ENCODE data around the gene FBXW4.
"Not testable (repeated sequence)": the region's sequence is repeated elsewhere in the genome, so short reads cannot be mapped to it uniquely, and the experiment has no call there.

FBXW4 gene

GRCh38 chr10:101601541-101601940 lies 93.4 kb downstream of the FBXW4 start:
- peaks cover under 1% of the 10 kb centered on the region for H3K4me1 ChIP-seq (ENCODE audit: control insufficient read depth, low read depth, low read length)
- no peak for DNase-seq
- no peak overlapping the region for H3K4me2 ChIP-seq (ENCODE audit: low read length)
- H3K4ac ChIP-seq (ENCODE audit: low read depth, low read length), result no peak overlapping the region
- no peaks in the 10 kb centered on the region for H3K79me2 ChIP-seq (ENCODE audit: control insufficient read depth, insufficient read depth, low read length)
- H3K4me3 ChIP-seq (ENCODE audit: low read length), result no peak overlapping the region
- H4K5ac ChIP-seq (ENCODE audit: low read length), result no peak overlapping the region
- H2AK5ac ChIP-seq (ENCODE audit: low read length), result no peak overlapping the region
- no peak overlapping the region for H3K56ac ChIP-seq (ENCODE audit: low read length)
- H2BK15ac ChIP-seq (replicated peaks; ENCODE audit: low read depth), result no peak overlapping the region
- no CpG with 5 or more reads among the region's 1 CpG for WGBS (ENCODE audit: extremely low coverage, insufficient coverage, low lambda C conversion rate)
- H3K18ac ChIP-seq (ENCODE audit: low read length), result no peak overlapping the region
- H3K9ac ChIP-seq (ENCODE audit: low read length), result no peak overlapping the region
- no peaks in the 10 kb centered on the region for H3K27me3 ChIP-seq (ENCODE audit: insufficient read depth, low read length, poor library complexity)
- H2BK120ac ChIP-seq (ENCODE audit: low read depth, low read length), result no peak overlapping the region
- H3K36me3 ChIP-seq (ENCODE audit: control insufficient read depth, insufficient read depth, low read length), result no peaks in the 10 kb centered on the region
- no peak overlapping the region for H3K23ac ChIP-seq (ENCODE audit: low read length)
- H4K8ac ChIP-seq (ENCODE audit: low read depth, low read length), result no peak overlapping the region
- H2BK5ac ChIP-seq (ENCODE audit: low read length), result no peak overlapping the region
- peaks cover 2% of the 10 kb centered on the region for H3K79me1 ChIP-seq (ENCODE audit: low read length)
- no peak overlapping the region for H3K27ac ChIP-seq (ENCODE audit: low read depth, low read length)

DNA sequence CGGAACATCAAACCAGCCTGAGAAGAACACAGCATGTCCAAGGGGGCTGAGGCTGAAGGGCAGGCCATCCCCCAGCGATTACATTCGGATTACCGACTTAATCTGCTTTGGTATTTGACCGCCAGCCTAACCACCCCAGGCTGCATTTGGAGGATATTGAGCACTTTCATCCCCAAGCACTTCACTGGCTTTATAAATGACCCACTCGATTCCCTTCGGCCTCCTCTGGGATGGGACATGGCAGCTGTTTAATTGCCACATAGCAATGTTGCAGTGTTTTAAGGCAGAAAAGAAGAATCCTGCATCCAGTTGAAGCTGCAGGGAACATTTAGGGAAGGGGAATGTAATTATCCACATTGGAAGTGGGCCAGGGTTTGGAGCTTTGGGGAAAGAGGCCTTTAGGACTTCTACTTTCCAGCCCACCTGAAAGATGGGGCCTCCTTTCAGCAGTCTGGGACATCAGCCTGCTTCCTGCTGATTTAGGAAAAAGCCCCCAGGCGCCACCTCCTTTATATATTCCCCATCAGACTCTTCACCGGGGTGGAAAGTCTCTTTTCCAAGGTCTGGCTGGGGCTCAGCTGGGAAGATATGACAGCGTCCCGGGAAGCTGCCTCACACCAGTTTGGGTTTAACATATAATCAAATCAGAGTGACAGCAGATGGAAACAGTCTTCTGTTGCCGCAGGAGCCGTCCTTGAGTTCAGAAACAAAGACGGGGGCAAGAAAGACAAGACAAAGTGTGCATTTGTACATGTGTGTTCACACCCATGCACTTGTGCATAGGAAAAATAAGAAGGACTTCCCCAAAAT lies 97.7 kb downstream of the FBXW4 start:
- no peaks in the 10 kb centered on the region for H3K79me2 ChIP-seq (ENCODE audit: control insufficient read depth, insufficient read depth, low read length)
- WGBS (ENCODE audit: extremely low coverage, insufficient coverage, low lambda C conversion rate), result no CpG with 5 or more reads among the region's 14 CpGs
- H2BK5ac ChIP-seq (ENCODE audit: low read length), result no peak overlapping the region
- no peak overlapping the region for H3K9ac ChIP-seq (ENCODE audit: low read length)
- H4K5ac ChIP-seq (ENCODE audit: low read length), result no peak overlapping the region
- H4K8ac ChIP-seq (ENCODE audit: low read depth, low read length), result no peak overlapping the region
- H3K18ac ChIP-seq (ENCODE audit: low read length), result no peak overlapping the region
- H3K4me3 ChIP-seq (ENCODE audit: low read length), result no peak overlapping the region
- no peak overlapping the region for H2BK120ac ChIP-seq (ENCODE audit: low read depth, low read length)
- H2BK15ac ChIP-seq (replicated peaks; ENCODE audit: low read depth), result no peak overlapping the region
- peak; percentile 42 for DNase-seq
- H3K4me1 ChIP-seq (ENCODE audit: control insufficient read depth, low read depth, low read length), result no peaks in the 10 kb centered on the region
- H3K79me1 ChIP-seq (ENCODE audit: low read length), result no peaks in the 10 kb centered on the region
- no peaks in the 10 kb centered on the region for H3K36me3 ChIP-seq (ENCODE audit: control insufficient read depth, insufficient read depth, low read length)
- peak overlapping the region; percentile 18 for H3K27ac ChIP-seq (ENCODE audit: low read depth, low read length)
- no peak overlapping the region for H3K56ac ChIP-seq (ENCODE audit: low read length)
- no peak overlapping the region for H3K4ac ChIP-seq (ENCODE audit: low read depth, low read length)
- no peaks in the 10 kb centered on the region for H3K27me3 ChIP-seq (ENCODE audit: insufficient read depth, low read length, poor library complexity)
- H3K4me2 ChIP-seq (ENCODE audit: low read length), result no peak overlapping the region
- H3K23ac ChIP-seq (ENCODE audit: low read length), result no peak overlapping the region
- no peak overlapping the region for H2AK5ac ChIP-seq (ENCODE audit: low read length)

GRCh38 chr10:101595591-101596433 lies 99.2 kb downstream of the FBXW4 start:
- Histone ChIP-seq H3K18ac (ENCODE audit: low read length) (no peak overlapping the region), H3K4me3 (ENCODE audit: low read length) (no peak overlapping the region), H3K79me2 (ENCODE audit: control insufficient read depth, insufficient read depth, low read length) (no peaks in the 10 kb centered on the region)

GRCh38 chr10:101593331-101593730 lies 101.6 kb downstream of the FBXW4 start:
- not testable (repeated sequence) for H3K56ac ChIP-seq (ENCODE audit: low read length); H3K27me3 ChIP-seq (ENCODE audit: insufficient read depth, low read length, poor library complexity); H3K4ac ChIP-seq (ENCODE audit: low read depth, low read length); H3K4me2 ChIP-seq (ENCODE audit: low read length); H2BK15ac ChIP-seq (replicated peaks; ENCODE audit: low read depth); H3K4me3 ChIP-seq (ENCODE audit: low read length); H2BK5ac ChIP-seq (ENCODE audit: low read length); H3K18ac ChIP-seq (ENCODE audit: low read length); H3K9ac ChIP-seq (ENCODE audit: low read length); H3K23ac ChIP-seq (ENCODE audit: low read length); H4K8ac ChIP-seq (ENCODE audit: low read depth, low read length); H4K5ac ChIP-seq (ENCODE audit: low read length); DNase-seq; H3K79me1 ChIP-seq (ENCODE audit: low read length); H3K36me3 ChIP-seq (ENCODE audit: control insufficient read depth, insufficient read depth, low read length); H2BK120ac ChIP-seq (ENCODE audit: low read depth, low read length); H2AK5ac ChIP-seq (ENCODE audit: low read length); H3K4me1 ChIP-seq (ENCODE audit: control insufficient read depth, low read depth, low read length); H3K27ac ChIP-seq (ENCODE audit: low read depth, low read length); H3K79me2 ChIP-seq (ENCODE audit: control insufficient read depth, insufficient read depth, low read length)
- no CpG with 5 or more reads among the region's 2 CpGs for WGBS (ENCODE audit: extremely low coverage, insufficient coverage, low lambda C conversion rate)

More at GRCh38 chr10:101595591-101596433, 99.2 kb downstream of the FBXW4 start:
- no peaks in the 10 kb centered on the region for H3K36me3 ChIP-seq (ENCODE audit: control insufficient read depth, insufficient read depth, low read length)
- no peak overlapping the region for H3K23ac ChIP-seq (ENCODE audit: low read length)
- H2BK15ac ChIP-seq (replicated peaks; ENCODE audit: low read depth), result no peak overlapping the region
- DNase-seq, result no peak
- no peaks in the 10 kb centered on the region for H3K4me1 ChIP-seq (ENCODE audit: control insufficient read depth, low read depth, low read length)
- H4K8ac ChIP-seq (ENCODE audit: low read depth, low read length), result no peak overlapping the region
- WGBS (ENCODE audit: extremely low coverage, insufficient coverage, low lambda C conversion rate), result no CpG with 5 or more reads among the region's 13 CpGs
- no peak overlapping the region for H4K5ac ChIP-seq (ENCODE audit: low read length)
- H3K27ac ChIP-seq (ENCODE audit: low read depth, low read length), result no peak overlapping the region
- no peak overlapping the region for H3K56ac ChIP-seq (ENCODE audit: low read length)
- H3K4me2 ChIP-seq (ENCODE audit: low read length), result no peak overlapping the region
- H3K4ac ChIP-seq (ENCODE audit: low read depth, low read length), result no peak overlapping the region
- no peak overlapping the region for H2AK5ac ChIP-seq (ENCODE audit: low read length)
- no peak overlapping the region for H2BK120ac ChIP-seq (ENCODE audit: low read depth, low read length)
- no peaks in the 10 kb centered on the region for H3K27me3 ChIP-seq (ENCODE audit: insufficient read depth, low read length, poor library complexity)
- no peak overlapping the region for H3K9ac ChIP-seq (ENCODE audit: low read length)
- H2BK5ac ChIP-seq (ENCODE audit: low read length), result no peak overlapping the region
- H3K79me1 ChIP-seq (ENCODE audit: low read length), result no peaks in the 10 kb centered on the region

DNA sequence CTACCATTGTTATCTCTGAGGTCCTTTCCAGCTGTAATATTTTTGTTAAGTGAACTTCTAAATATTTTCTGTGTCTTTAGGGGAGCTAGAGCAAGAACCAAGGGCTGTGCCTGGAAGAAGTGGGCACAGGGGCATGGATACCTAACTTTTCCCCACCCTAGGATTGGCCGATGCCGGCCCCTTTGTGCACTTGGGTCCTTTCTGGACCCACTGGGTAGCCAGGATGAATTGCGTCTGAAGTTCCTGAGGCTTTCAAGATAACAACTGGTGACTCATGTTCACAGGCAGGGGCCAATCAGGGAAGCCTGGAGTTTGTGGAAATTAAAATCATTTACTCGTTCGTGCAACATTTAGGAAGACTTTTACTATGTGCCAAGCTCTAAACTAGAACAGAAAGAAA lies 106.1 kb downstream of the FBXW4 start:
- Histone ChIP-seq H3K4ac (ENCODE audit: low read depth, low read length) (no peak overlapping the region), H2BK5ac (ENCODE audit: low read length) (no peak overlapping the region), H3K27me3 (ENCODE audit: insufficient read depth, low read length, poor library complexity) (no peaks in the 10 kb centered on the region), H3K79me1 (ENCODE audit: low read length) (peaks cover 7% of the 10 kb centered on the region), H3K56ac (ENCODE audit: low read length) (no peak overlapping the region), H3K27ac (ENCODE audit: low read depth, low read length) (no peak overlapping the region), H3K23ac (ENCODE audit: low read length) (no peak overlapping the region), H2BK120ac (ENCODE audit: low read depth, low read length) (no peak overlapping the region), H3K4me1 (ENCODE audit: control insufficient read depth, low read depth, low read length) (peaks cover 6% of the 10 kb centered on the region), H4K8ac (ENCODE audit: low read depth, low read length) (no peak overlapping the region), H3K4me2 (ENCODE audit: low read length) (no peak overlapping the region), H3K4me3 (ENCODE audit: low read length) (no peak overlapping the region), H2AK5ac (ENCODE audit: low read length) (no peak overlapping the region), H3K79me2 (ENCODE audit: control insufficient read depth, insufficient read depth, low read length) (peaks cover 4% of the 10 kb centered on the region), H4K5ac (ENCODE audit: low read length) (no peak overlapping the region), H3K9ac (ENCODE audit: low read length) (peak overlapping the region; percentile 65), H3K18ac (ENCODE audit: low read length) (no peak overlapping the region), H2BK15ac (replicated peaks; ENCODE audit: low read depth) (no peak overlapping the region), H3K36me3 (ENCODE audit: control insufficient read depth, insufficient read depth, low read length) (no peaks in the 10 kb centered on the region)
- WGBS (ENCODE audit: extremely low coverage, insufficient coverage, low lambda C conversion rate), result no CpG with 5 or more reads among the region's 5 CpGs
- DNase-seq, result peak; percentile 44
